A673 (cell line): ENCODE measurements around the gene TDG. TPM values are rescaled to one million over a fixed set of nuclear protein-coding genes. Genes with fewer than 3 reads are reported as not detected.
"Not testable (repeated sequence)": the region's sequence is repeated elsewhere in the genome, so short reads cannot be mapped to it uniquely, and the experiment has no call there.

Experiments
- BruUV-seq: library from RNA; stranded (reverse); fragments of 400-500 nt; replicated peaks from 2 replicates; lab custom pipeline; 2021; lab: Mats Ljungman, UMichigan
- CTCF ChIA-PET: fragments of 300-600 bp; sonication (Branson Sonifier 250); formaldehyde crosslinking; loops from one replicate; lab custom pipeline; 2022; ENCODE audit warnings: antibody characterized with exemption; lab: Charles Lee
- POLR2A ChIA-PET: fragments of 300-600 bp; sonication (Branson Sonifier 250); formaldehyde crosslinking; loops from one replicate; lab custom pipeline; 2022; ENCODE audit warnings: antibody characterized with exemption; ENCODE audit not compliant: low non-redundant PET; lab: Charles Lee
- DNase-seq: peaks from one replicate; pipeline ENCODE4 v3.0.0-alpha.2; 2015; ENCODE audit warnings: low spot score
- H3K27ac ChIP-seq: fragments of 200-600 bp; sonication (generic); 2 replicates; pipeline ENCODE4 v1.5.1; 2016; ENCODE audit warnings: mixed run types, low read depth, mild to moderate bottlenecking, mixed read lengths, antibody characterized with exemption, low read length; ENCODE audit not compliant: poor library complexity, severe bottlenecking
- H3K27me3 ChIP-seq: fragments of 200-600 bp; sonication (generic); replicated peaks from 2 replicates; pipeline ENCODE4 v1.6.1; 2017; ENCODE audit warnings: mixed run types, low read depth, mild to moderate bottlenecking, mixed read lengths, antibody characterized with exemption, low read length; ENCODE audit not compliant: insufficient read depth, poor library complexity
- H3K36me3 ChIP-seq: fragments of 200-600 bp; sonication (generic); 2 replicates; pipeline ENCODE4 v1.6.1; 2016; ENCODE audit warnings: mixed run types, mild to moderate bottlenecking, mixed read lengths, antibody characterized with exemption, low read length; ENCODE audit not compliant: insufficient read depth, poor library complexity, severe bottlenecking
- H3K4me1 ChIP-seq: fragments of 200-600 bp; sonication (generic); 2 replicates; pipeline ENCODE4 v1.6.1; 2017; ENCODE audit warnings: mixed run types, mild to moderate bottlenecking, mixed read lengths, antibody characterized with exemption, low read length; ENCODE audit not compliant: insufficient read depth, poor library complexity, severe bottlenecking
- H3K4me3 ChIP-seq: fragments of 200-600 bp; sonication (generic); 2 replicates; pipeline ENCODE4 v1.5.1; 2016; ENCODE audit warnings: low read depth, mixed run types, mild to moderate bottlenecking, mixed read lengths, low read length; ENCODE audit not compliant: poor library complexity, severe bottlenecking
- H3K9me3 ChIP-seq: fragments of 200-600 bp; sonication (generic); 2 replicates; pipeline ENCODE4 v1.6.1; 2016; ENCODE audit warnings: mixed run types, low read depth, mild to moderate bottlenecking, mixed read lengths, antibody characterized with exemption, low read length; ENCODE audit not compliant: poor library complexity, severe bottlenecking
- CTCF ChIP-seq: fragments of 300-800, 200-600 bp; sonication (generic); conservative IDR thresholded peaks from 2 replicates; pipeline ENCODE4 v1.5.1; 2017; ENCODE audit warnings: low read depth, mild to moderate bottlenecking, antibody characterized with exemption, low read length, moderate library complexity, mixed read lengths
- EZH2 ChIP-seq: fragments of 200-600 bp; sonication (generic); IDR thresholded peaks from 2 replicates; pipeline ENCODE4 v1.6.1; 2017; ENCODE audit warnings: borderline replicate concordance, low read depth, mild to moderate bottlenecking, mixed read lengths, antibody characterized with exemption, low read length; ENCODE audit not compliant: poor library complexity, severe bottlenecking
- intact Hi-C: fragments of 100-400 bp; cut with micrococcal nuclease; formaldehyde crosslinking; loops from one replicate; pipeline ENCODE4 v1.10.0; 2022; ENCODE audit not compliant: unreplicated experiment
- total RNA-seq: library from RNA; stranded (reverse); gene quantifications from 2 replicates; pipeline ENCODE4 v1.2.3, GENCODE V29; 2021

TDG gene
- total RNA-seq, 1 experiment from 2014 or later, result 59.4 TPM

DNA sequence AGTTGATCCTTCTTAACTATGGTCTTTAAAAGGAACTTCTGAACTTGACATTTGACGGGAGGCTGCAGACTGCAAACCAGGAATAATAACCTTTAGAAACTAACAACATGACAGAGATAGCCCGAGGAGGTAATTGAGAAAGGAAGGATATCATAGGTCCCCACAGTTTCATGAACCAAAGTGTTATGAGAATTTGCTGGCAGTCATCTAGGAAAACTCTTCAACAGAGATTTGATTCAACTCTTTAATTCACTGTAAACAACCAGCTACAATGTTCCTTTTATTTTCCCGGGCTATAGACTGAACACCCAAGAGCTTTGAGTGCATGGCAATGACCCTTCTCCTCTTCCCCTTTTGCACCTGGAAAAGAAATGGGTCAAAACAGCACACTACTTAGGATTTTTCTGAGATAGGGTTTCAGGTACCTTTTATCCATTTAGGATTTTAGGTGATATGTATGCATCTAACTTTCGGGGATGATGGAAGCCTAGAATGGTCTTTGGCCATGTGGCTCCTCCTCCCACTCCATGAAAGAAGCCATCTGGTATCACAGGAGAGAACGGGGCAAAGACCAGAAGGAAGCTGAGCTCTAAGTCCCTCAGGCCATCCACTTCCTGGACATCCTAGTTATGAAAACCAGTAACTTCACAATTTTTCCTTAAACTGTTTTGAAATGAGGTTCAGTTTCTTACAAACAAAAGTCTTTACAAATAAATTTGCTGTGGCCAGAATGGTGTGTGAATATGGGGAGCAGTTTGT, 61.3 kb downstream of the TDG start:
- no peak for DNase-seq
- Histone ChIP-seq H3K27ac (no peak overlapping the region), H3K36me3 (no peaks in the 10 kb centered on the region), H3K4me1 (no peaks in the 10 kb centered on the region), H3K4me3 (no peak overlapping the region), H3K27me3 (peaks cover 13% of the 10 kb centered on the region), H3K9me3 (peaks cover 10% of the 10 kb centered on the region)
- TF ChIP-seq CTCF (no peak), EZH2 (no peak)
- BruUV-seq, result no TSS peak
- POLR2A ChIA-PET, result no interaction called here
- intact Hi-C loops, result no loop called here
- CTCF ChIA-PET, result interaction anchor here (0.6 kb wide), 1 partner anchor 24 kb away, joined by 3 read pairs; no protein-coding TSS in a partner anchor

DNA sequence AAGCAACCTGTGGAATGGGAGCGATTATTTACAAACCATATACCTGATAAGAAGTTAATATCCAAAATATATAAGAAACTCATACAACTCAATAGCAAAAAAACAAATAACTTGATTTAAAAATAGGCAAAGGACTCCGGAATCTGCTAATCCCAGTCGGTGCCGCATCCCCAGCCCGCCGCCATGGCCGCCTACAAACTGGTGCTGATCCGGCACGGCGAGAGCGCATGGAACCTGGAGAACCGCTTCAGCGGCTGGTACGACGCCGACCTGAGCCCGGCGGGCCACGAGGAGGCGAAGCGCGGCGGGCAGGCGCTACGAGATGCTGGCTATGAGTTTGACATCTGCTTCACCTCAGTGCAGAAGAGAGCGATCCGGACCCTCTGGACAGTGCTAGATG, 64.9 kb downstream of the TDG start:
- CTCF ChIA-PET, BruUV-seq, H3K9me3 ChIP-seq, intact Hi-C loops, H3K4me1 ChIP-seq, H3K4me3 ChIP-seq, POLR2A ChIA-PET, DNase-seq, H3K36me3 ChIP-seq, H3K27ac ChIP-seq: not testable (repeated sequence)
- H3K27me3 ChIP-seq, result peaks cover 13% of the 10 kb centered on the region

- BruUV-seq, CTCF ChIA-PET, H3K27ac ChIP-seq, H3K36me3 ChIP-seq, H3K27me3 ChIP-seq, DNase-seq, POLR2A ChIA-PET, intact Hi-C loops, H3K4me3 ChIP-seq, H3K4me1 ChIP-seq, H3K9me3 ChIP-seq: not testable (repeated sequence)
Observed at GRCh38 chr12:104036143-104036542, 70.5 kb downstream of the TDG start.

Other genes with a start within 250 kb of the TDG start
- gene NT5DC3, start 124.6 kb upstream of the TDG start, total RNA-seq, result 18.2 and 19.7 TPM in 2 replicates
- 955 and 970 TPM in 2 replicates for gene HSP90B1, start 35.5 kb upstream of the TDG start, total RNA-seq
- gene GLT8D2, start 84.3 kb downstream of the TDG start, total RNA-seq, result 0.61 TPM in 1 of 2 replicates, not detected in the other
- gene HCFC2, start 98.7 kb downstream of the TDG start, total RNA-seq, result 8.0 and 8.5 TPM in 2 replicates
- 28.1 and 29.0 TPM in 2 replicates for gene NFYB, start 172.3 kb downstream of the TDG start, total RNA-seq
- 196 and 226 TPM in 2 replicates for gene TXNRD1, start 249.9 kb downstream of the TDG start, total RNA-seq